SK-N-SH (cell line): ENCODE results near the gene CD300A. TPM values are rescaled to one million over a fixed set of nuclear protein-coding genes. Genes with fewer than 3 reads are reported as not detected.

Experiments used
- CTCF ChIA-PET: fragments of 300-600, 350-600 bp; formaldehyde crosslinking; extraction: SDS; loops from one replicate; lab custom pipeline; 2021; lab: Yijun Ruan, JAX
- POLR2A ChIA-PET: fragments of 350-600 bp; sonication (Branson Sonifier 250); formaldehyde crosslinking; extraction: SDS; loops from one replicate; lab custom pipeline; 2020; ENCODE audit warnings: antibody characterized with exemption, inconsistent platforms; lab: Yijun Ruan, JAX
- DNase-seq: peaks from one replicate; pipeline ENCODE4 v3.0.0; 2012
- H2AFZ ChIP-seq: fragments of 200-600 bp; sonication (generic); 2 replicates; pipeline ENCODE4 v1.8.1; 2016; ENCODE audit warnings: antibody characterized with exemption, mild to moderate bottlenecking, low read depth
- H3F3A ChIP-seq: fragments of 200-600 bp; sonication (generic); replicated peaks from 2 replicates; pipeline ENCODE3; 2016; ENCODE audit warnings: antibody characterized with exemption, mild to moderate bottlenecking; ENCODE audit not compliant: insufficient read depth
- H3K27ac ChIP-seq, 2 experiments: fragments of 200-500 bp in 1 of 2; fragments of 200-600 bp in 1 of 2; sonication (Bioruptor generic) in 1 of 2; sonication (generic), shearing (Covaris generic) in 1 of 2; 2 replicates each; pipeline versions ENCODE4 v1.5.1 to v1.6.1; 2014 to 2016; ENCODE audit warnings: low read depth in 2 of 2, inconsistent platforms in 1 of 2, low read length in 1 of 2, mild to moderate bottlenecking in 1 of 2, mixed read lengths in 1 of 2
- H3K27me3 ChIP-seq: fragments of 200-600 bp; sonication (generic), shearing (Covaris generic); 2 replicates; pipeline ENCODE4 v1.6.1; 2016; ENCODE audit warnings: mixed run types; ENCODE audit not compliant: insufficient read depth
- H3K36me3 ChIP-seq, 2 experiments: fragments of 200-500 bp in 1 of 2; fragments of 200-600 bp in 1 of 2; sonication (Bioruptor generic) in 1 of 2; sonication (generic) in 1 of 2; replicated peaks in 1 of 2; 2 replicates each; pipeline versions ENCODE3 to v1.5.1; 2014 to 2016; ENCODE audit warnings: low read length in 1 of 2, mild to moderate bottlenecking in 1 of 2; ENCODE audit not compliant: insufficient read depth in 2 of 2, control insufficient read depth in 1 of 2
- H3K4me1 ChIP-seq, 2 experiments: fragments of 200-500 bp in 1 of 2; fragments of 200-600 bp in 1 of 2; sonication (Bioruptor generic) in 1 of 2; sonication (generic), shearing (Covaris generic) in 1 of 2; 2 replicates each; pipeline versions ENCODE4 v1.5.1 to v1.6.1; 2014 to 2016; ENCODE audit warnings: low read depth in 1 of 2, low read length in 1 of 2, mixed run types in 1 of 2; ENCODE audit not compliant: insufficient read depth in 2 of 2, control insufficient read depth in 1 of 2
- H3K4me2 ChIP-seq: fragments of 200-600 bp; sonication (generic), shearing (Covaris generic); 2 replicates; pipeline ENCODE4 v1.6.1; 2017; ENCODE audit warnings: mixed run types
- H3K4me3 ChIP-seq, 2 experiments: fragments of 200-500 bp in 1 of 2; fragments of 200-600 bp in 1 of 2; sonication (Bioruptor generic) in 1 of 2; sonication (generic), shearing (Covaris generic) in 1 of 2; 2 replicates each; pipeline versions ENCODE4 v1.5.1 to v1.8.1; 2014 to 2016; ENCODE audit warnings: low read depth in 2 of 2, inconsistent platforms in 1 of 2, low read length in 1 of 2, mild to moderate bottlenecking in 1 of 2, mixed read lengths in 1 of 2, moderate library complexity in 1 of 2
- H3K79me2 ChIP-seq: fragments of 200-600 bp; sonication (generic); 2 replicates; pipeline ENCODE4 v1.8.1; 2017; ENCODE audit warnings: mild to moderate bottlenecking; ENCODE audit not compliant: insufficient read depth
- H3K9ac ChIP-seq: fragments of 200-600 bp; sonication (generic); 2 replicates; pipeline ENCODE4 v1.6.1; 2017; ENCODE audit warnings: mixed run types
- H3K9me2 ChIP-seq: fragments of 200-600 bp; sonication (generic); 2 replicates; pipeline ENCODE4 v1.6.1; 2017; ENCODE audit warnings: mixed run types
- H3K9me3 ChIP-seq: fragments of 200-600 bp; sonication (generic); 2 replicates; pipeline ENCODE4 v1.6.1; 2017; ENCODE audit warnings: mixed run types, mild to moderate bottlenecking, moderate library complexity
- H4K20me1 ChIP-seq: fragments of 200-600 bp; sonication (generic); 2 replicates; pipeline ENCODE4 v1.6.1; 2017; ENCODE audit warnings: mild to moderate bottlenecking, mixed run types; ENCODE audit not compliant: insufficient read depth
- CHD2 ChIP-seq: fragments of 150-350 bp; IDR thresholded peaks from 2 replicates; pipeline ENCODE4 v1.6.1; 2018; ENCODE audit warnings: low read length; ENCODE audit not compliant: partially characterized antibody
- CTCF ChIP-seq: fragments of 200-600 bp; sonication (generic); IDR thresholded peaks from 2 replicates; pipeline ENCODE4 v1.6.1; 2017; ENCODE audit warnings: antibody characterized with exemption, mild to moderate bottlenecking, moderate library complexity
- ELF1 ChIP-seq: IDR thresholded peaks from 2 replicates; pipeline ENCODE4 v1.4.0; 2012
- FOSL2 ChIP-seq: IDR thresholded peaks from 2 replicates; pipeline ENCODE4 v1.4.0; 2012; ENCODE audit warnings: low read depth, mild to moderate bottlenecking, moderate library complexity, borderline replicate concordance
- FOXJ3 ChIP-seq: sonication (generic); formaldehyde crosslinking; IDR thresholded peaks from 2 replicates; pipeline ENCODE4 v1.5.1; 2020; ENCODE audit warnings: mild to moderate bottlenecking, missing genetic modification reagents
- FOXM1 ChIP-seq: IDR thresholded peaks from 2 replicates; pipeline ENCODE4 v1.4.0; 2012; ENCODE audit warnings: low read depth, mild to moderate bottlenecking
- IRF3 ChIP-seq: fragments of 150-350 bp; IDR thresholded peaks from 2 replicates; pipeline ENCODE4 v1.6.1; 2016; ENCODE audit warnings: mild to moderate bottlenecking, low read depth, low read length
- JUND ChIP-seq: IDR thresholded peaks from 2 replicates; pipeline ENCODE4 v1.4.0; 2012
- MEF2A ChIP-seq: IDR thresholded peaks from 2 replicates; pipeline ENCODE4 v1.4.0; 2012; ENCODE audit warnings: low read depth, borderline replicate concordance
- PBX3 ChIP-seq: IDR thresholded peaks from 2 replicates; pipeline ENCODE4; 2012
- POLR2AphosphoS5 ChIP-seq: IDR thresholded peaks from 2 replicates; pipeline ENCODE4 v1.6.1; 2012; ENCODE audit warnings: low read depth, low read length
- RCOR1 ChIP-seq: fragments of 150-350 bp; IDR thresholded peaks from 2 replicates; pipeline ENCODE4 v1.6.1; 2017; ENCODE audit warnings: antibody characterized with exemption, low read length
- SMC3 ChIP-seq: IDR thresholded peaks from 2 replicates; pipeline ENCODE4 v1.6.1; 2012; ENCODE audit warnings: low read depth, low read length, improper control_type of control experiment
- TAF1 ChIP-seq: IDR thresholded peaks from 2 replicates; pipeline ENCODE4 v1.6.1; 2012; ENCODE audit warnings: low read depth, mild to moderate bottlenecking, low read length, moderate library complexity, borderline replicate concordance
- TCF12 ChIP-seq: IDR thresholded peaks from 2 replicates; pipeline ENCODE4 v1.4.0; 2012
- USF1 ChIP-seq: IDR thresholded peaks from 2 replicates; pipeline ENCODE4 v1.4.0; 2012; ENCODE audit warnings: low read depth, borderline replicate concordance
- YY1 ChIP-seq: IDR thresholded peaks from 2 replicates; pipeline ENCODE4 v1.4.0; 2012; ENCODE audit warnings: low read depth, mild to moderate bottlenecking
- ZBTB33 ChIP-seq: IDR thresholded peaks from 2 replicates; pipeline ENCODE4 v1.4.0; 2012; ENCODE audit warnings: low read depth, borderline replicate concordance
- WGBS: methylation state at CpG from one replicate; pipeline ENCODE4 v1.1.6; 2017; ENCODE audit warnings: low lambda C conversion rate; 5-methylcytosine and 5-hydroxymethylcytosine counted together
- polyA plus RNA-seq, 3 experiments: library from polyadenylated mRNA; depleted of rRNA; stranded (reverse); fragments of >200 nt; gene quantifications; 2 replicates each; pipeline ENCODE4 v1.2.3, GENCODE V29; 2012

The CD300A gene
- polyA plus RNA-seq, 1 of the 3 experiments (the other 2 are of a cell fraction): not detected

- H3K4me2 ChIP-seq: no peak overlapping the region
- no peaks in the 10 kb centered on the region for H4K20me1 ChIP-seq
- TF ChIP-seq FOXM1 (no peak), SMC3 (no peak), PBX3 (no peak), ZBTB33 (no peak), TCF12 (no peak), POLR2AphosphoS5 (no peak), JUND (no peak), FOSL2 (no peak), USF1 (no peak), CTCF (no peak), ELF1 (no peak), RCOR1 (no peak), IRF3 (no peak), TAF1 (no peak), FOXJ3 (no peak), MEF2A (no peak), YY1 (no peak), CHD2 (no peak)
- ChIA-PET POLR2A (no interaction called here), CTCF (interaction anchor here (0.9 to 8.3 kb wide), 8 partner anchors 8 to 193 kb away, joined by 3 to 122 read pairs (median 5); no protein-coding TSS in a partner anchor)
- 60% methylated on average over 16 of the region's 16 CpGs for WGBS
- no peaks in the 10 kb centered on the region for H3K9me2 ChIP-seq
- no peaks in the 10 kb centered on the region for H3F3A ChIP-seq
- H3K36me3 ChIP-seq: no peaks in the 10 kb centered on the region
- H3K9ac ChIP-seq: no peak overlapping the region
- H3K79me2 ChIP-seq: no peaks in the 10 kb centered on the region
- H3K27ac ChIP-seq: no peak overlapping the region
- H3K4me1 ChIP-seq: peaks cover 0 to 20% of the 10 kb centered on the region in 2 experiments; a peak in 2 of 4 replicates
- no peak overlapping the region for H2AFZ ChIP-seq
- no peak for DNase-seq
- no peak overlapping the region for H3K4me3 ChIP-seq
- no peaks in the 10 kb centered on the region for H3K9me3 ChIP-seq
- no peaks in the 10 kb centered on the region for H3K27me3 ChIP-seq
Measured at GRCh38 chr17:74452033-74452840, 14.2 kb upstream of the CD300A start.
